ENCODE measurements around the gene ST3GAL4.
"Not testable (repeated sequence)": the region's sequence is repeated elsewhere in the genome, so short reads cannot be mapped to it uniquely, and the experiment has no call there.

The ST3GAL4 gene

DNA sequence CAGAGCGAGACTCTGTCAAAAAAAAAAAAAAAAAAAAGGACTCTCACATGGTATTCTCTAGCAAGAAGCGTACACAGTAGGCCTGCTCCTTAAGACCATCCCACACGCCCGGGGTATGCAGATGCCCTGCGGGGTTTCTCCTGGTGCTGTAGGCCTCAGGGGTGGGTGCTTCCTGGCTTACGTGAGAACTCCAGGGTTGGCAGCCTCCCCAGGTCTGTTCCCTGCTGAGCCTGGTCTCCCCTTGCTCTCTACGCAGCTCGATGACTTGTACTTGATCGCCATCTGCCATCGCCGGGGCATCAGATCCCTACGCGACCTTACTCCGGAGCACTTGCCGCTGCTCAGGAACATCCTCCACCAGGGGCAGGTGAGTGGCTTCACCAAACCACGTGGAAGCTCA is 12.4 kb upstream of the ST3GAL4 start:
- H3K27ac ChIP-seq, result no peak overlapping the region

DNA sequence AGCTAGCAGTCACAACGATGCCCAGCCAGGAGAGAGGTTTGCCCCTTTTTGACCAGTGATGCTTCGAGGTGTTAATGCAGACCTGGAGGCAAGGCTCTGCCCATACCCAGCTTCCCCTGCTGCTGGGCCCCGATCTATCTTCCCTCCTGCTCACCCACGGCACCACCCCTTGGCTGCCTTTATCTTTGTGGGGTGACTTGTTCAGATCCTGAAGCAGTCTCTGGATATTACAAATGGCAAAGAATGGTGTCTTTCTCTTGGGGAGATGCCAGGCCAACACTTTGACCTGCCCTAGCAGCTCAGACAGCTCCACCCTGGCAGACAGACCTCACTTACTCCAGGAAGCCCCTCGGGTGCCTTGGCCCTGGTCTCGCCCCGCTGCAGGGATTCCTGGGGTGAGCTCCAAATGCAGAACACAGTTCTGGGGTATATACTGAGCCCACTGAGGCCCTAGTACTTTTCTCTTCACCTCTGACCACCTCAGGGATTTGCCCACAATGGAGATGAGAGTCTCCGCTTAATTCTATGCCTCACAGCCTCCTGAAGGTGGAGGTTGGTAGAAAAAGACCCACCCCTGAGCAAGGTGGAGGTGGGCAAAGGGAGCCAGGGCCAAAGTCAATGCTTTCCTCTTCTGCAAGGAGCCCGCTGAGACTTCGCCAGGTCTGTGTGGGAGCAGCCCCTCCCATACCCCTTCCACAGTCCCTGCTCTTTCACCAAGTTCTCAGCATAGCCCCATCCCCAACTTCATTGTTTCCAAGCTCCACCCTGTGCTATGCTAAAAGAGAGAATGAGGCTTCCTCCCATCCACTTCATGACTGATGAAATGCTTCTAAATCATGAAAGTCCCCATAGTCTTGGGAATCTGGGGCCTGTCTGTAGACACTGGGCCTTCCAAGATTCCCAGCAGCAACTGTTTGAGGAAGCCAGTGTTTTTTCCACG is 11.1 kb upstream of the ST3GAL4 start:
- TF ChIP-seq ZFX (IDR thresholded peaks at IDR 0.05), result no peak
- TF ChIP-seq, protein P1, sequence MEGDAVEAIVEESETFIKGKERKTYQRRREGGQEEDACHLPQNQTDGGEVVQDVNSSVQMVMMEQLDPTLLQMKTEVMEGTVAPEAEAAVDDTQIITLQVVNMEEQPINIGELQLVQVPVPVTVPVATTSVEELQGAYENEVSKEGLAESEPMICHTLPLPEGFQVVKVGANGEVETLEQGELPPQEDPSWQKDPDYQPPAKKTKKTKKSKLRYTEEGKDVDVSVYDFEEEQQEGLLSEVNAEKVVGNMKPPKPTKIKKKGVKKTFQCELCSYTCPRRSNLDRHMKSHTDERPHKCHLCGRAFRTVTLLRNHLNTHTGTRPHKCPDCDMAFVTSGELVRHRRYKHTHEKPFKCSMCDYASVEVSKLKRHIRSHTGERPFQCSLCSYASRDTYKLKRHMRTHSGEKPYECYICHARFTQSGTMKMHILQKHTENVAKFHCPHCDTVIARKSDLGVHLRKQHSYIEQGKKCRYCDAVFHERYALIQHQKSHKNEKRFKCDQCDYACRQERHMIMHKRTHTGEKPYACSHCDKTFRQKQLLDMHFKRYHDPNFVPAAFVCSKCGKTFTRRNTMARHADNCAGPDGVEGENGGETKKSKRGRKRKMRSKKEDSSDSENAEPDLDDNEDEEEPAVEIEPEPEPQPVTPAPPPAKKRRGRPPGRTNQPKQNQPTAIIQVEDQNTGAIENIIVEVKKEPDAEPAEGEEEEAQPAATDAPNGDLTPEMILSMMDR (conservative IDR thresholded peaks at IDR 0.05), result no peak
- H3K27ac ChIP-seq, result no peak overlapping the region

More for the DNA sequence above, 12.4 kb upstream of the ST3GAL4 start:
- TF ChIP-seq ZFX (IDR thresholded peaks at IDR 0.05), result no peak
- TF ChIP-seq, protein P1 (conservative IDR thresholded peaks at IDR 0.05), result no peak

DNA sequence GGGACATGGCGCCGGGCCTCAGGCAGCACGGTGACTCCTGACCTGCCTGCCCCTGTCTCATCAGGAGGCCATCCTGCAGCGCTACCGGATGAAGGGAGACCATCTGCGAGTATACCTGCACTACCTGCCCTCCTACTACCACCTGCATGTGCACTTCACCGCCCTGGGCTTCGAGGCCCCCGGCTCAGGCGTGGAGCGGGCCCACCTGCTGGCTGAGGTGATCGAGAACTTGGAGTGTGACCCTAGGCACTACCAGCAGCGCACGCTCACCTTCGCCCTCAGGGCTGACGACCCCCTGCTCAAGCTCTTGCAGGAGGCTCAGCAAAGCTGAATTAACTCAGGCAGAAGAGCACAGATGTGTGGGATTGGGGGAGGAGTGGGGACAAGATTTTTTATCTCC is 10.2 kb upstream of the ST3GAL4 start:
- TF ChIP-seq ZFX (IDR thresholded peaks at IDR 0.05), result no peak
- TF ChIP-seq, protein P1 (conservative IDR thresholded peaks at IDR 0.05), result no peak
- no peak overlapping the region for H3K27ac ChIP-seq

DNA sequence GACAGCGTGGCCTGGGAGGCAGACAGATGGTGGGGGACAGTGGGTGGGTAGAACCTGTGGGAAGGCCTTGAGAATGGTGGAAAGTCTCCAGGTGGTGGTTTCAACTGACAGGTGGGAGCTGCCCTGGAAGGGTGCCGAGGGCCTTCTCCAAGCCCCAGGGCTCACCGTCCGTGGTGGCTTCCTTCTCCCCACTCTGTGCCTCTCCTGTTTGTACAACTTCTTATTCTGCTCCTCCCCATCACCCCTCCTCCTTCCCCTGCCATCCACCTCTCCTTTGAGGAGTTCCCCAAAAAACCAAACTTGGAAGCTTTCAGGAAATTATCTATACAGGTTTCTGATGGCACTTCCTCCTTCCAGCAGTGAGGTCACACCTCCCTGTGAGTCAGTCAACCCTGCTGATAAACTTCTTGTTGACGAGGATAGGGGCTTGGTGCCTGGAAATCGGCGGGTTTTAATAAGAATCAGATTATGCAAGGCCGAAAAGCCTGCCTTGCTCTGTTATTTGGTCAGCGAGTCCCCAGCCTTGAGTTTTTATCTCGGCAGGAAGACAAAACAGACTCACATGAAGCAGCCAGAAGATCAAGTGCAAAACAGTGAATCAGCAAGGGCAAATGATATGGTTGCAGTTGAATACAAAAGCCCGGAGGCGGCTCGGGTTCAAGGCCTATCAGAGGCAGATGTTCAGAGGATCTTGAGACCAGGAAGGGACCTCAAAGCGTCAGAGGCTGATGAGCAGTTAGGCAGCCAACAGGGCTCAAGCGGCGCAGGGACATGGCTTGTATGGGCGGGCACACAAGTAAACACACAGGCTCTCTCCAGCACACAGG is 9.5 kb upstream of the ST3GAL4 start:
- no peak overlapping the region for H3K27ac ChIP-seq
- TF ChIP-seq, protein P1 (conservative IDR thresholded peaks at IDR 0.05), result no peak
- no peak for TF ChIP-seq ZFX (IDR thresholded peaks at IDR 0.05)

DNA sequence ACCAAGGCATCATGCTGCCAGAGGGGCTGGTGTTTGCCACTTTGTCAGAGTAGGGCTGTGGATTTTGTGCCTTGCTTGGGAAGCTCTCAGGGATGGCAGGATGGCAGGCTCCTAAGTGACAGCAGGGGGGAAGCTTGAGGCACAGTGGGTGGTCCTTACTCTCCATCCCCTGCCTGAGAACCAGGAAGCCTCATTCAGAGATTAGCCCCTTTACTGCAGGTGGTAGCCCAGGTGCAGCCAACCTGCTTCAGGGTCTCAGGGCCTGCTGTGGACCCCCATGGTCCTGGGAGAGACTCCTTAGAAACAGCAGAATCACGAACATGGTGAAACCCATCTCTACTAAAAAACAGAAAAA is 8.9 kb upstream of the ST3GAL4 start:
- TF ChIP-seq, protein P1 (conservative IDR thresholded peaks at IDR 0.05), result no peak
- TF ChIP-seq ZFX (IDR thresholded peaks at IDR 0.05), result no peak
- no peak overlapping the region for H3K27ac ChIP-seq

DNA sequence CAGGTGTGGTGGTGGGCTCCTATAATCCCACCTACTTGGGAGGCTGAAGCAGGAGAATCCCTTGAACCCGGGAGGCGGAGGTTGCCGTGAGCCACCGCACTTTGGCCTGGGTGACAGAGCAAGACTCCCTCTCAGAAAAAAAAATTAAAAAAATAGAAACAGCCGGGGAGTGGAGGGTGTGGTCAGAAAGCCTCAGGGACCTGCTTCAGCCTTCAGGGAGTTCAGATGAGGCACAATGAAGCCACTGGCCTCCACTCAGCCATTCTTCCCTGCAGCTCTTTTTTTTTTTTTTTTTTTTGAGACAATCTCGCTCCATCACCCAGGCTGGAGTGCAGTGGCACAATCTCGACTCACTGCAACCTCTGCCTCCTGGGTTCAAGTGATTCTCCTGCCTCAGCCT is 8.5 kb upstream of the ST3GAL4 start:
- H3K27ac ChIP-seq, result not testable (repeated sequence)

DNA sequence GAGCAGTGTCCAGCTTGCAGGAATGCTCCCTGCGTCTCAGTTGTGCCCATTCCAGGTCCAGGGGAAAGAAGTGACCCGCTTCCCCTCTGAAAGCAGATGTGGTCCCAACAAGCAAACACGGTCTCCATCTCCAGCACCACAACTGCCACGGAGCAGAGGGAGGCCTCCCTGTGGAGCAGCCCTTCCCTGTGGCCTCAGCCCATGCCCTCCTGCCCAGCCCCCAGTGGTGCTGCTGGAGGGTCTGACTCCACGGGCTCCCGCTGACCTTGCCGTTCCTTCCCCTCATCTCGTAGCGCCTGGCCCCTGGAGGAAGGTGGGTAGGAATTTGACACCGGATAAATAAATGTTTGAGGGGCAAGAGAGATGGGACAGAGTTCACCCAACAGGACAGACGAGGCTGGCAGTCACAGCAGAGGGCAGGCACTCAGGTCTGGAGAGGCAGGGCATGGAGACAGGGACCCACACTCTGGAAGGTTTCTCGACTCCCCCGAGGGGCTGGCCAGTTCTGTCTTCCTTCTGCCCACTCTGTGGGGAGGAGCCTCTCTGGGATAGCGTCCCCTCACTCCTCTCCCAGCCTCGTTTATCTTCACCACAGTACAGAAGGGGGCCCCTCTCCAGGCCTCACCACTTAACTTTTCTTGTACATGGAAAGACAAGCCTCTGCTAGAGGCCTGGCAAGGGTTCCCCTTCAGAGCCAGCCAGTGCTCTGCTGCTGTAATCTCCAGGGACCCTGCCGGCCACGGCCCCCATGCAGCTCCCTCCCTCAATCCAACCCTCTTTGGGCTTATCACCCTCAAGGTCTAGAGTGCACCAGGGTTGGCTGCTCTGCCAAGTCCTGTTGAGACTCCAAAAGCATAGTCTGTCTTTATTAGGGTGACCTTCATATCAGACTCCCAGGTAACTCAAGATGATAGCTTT is 7.5 kb upstream of the ST3GAL4 start:
- H3K27ac ChIP-seq, result no peak overlapping the region
- no peak for TF ChIP-seq ZFX (IDR thresholded peaks at IDR 0.05)
- TF ChIP-seq, protein P1 (conservative IDR thresholded peaks at IDR 0.05), result no peak
